DND-41 (cell line): ENCODE measurements around the gene CCL13.

ENCODE experiments used
- ATAC-seq: fragments of 200-7000 bp; cut with Tn5 transposase; 3 replicates; pipeline ENCODE4 v1.9.1; 2021; ENCODE audit warnings: low read depth; ENCODE audit not compliant: insufficient read depth
- DNase-seq: peaks from one replicate; pipeline ENCODE4 v3.0.0-alpha.2; 2020
- H2AFZ ChIP-seq: 2 replicates; pipeline ENCODE4 v1.6.0; 2012; ENCODE audit warnings: low read depth, low read length
- H3K27ac ChIP-seq: 2 replicates; pipeline ENCODE4 v1.5.1; 2012; ENCODE audit warnings: low read length, inconsistent platforms
- H3K27me3 ChIP-seq: fragments of 200-600 bp; sonication (generic); 2 replicates; pipeline ENCODE4 v1.6.0; 2012; ENCODE audit warnings: low read length, mild to moderate bottlenecking, inconsistent platforms; ENCODE audit not compliant: insufficient read depth, poor library complexity
- H3K36me3 ChIP-seq: 2 replicates; pipeline ENCODE4 v1.5.1; 2012; ENCODE audit warnings: low read length, inconsistent platforms; ENCODE audit not compliant: insufficient read depth
- H3K4me1 ChIP-seq: 2 replicates; pipeline ENCODE4 v1.5.1; 2012; ENCODE audit warnings: mild to moderate bottlenecking, low read length; ENCODE audit not compliant: insufficient read depth
- H3K4me2 ChIP-seq: 2 replicates; pipeline ENCODE4 v1.6.0; 2012; ENCODE audit warnings: mild to moderate bottlenecking, moderate library complexity, low read length, inconsistent platforms; ENCODE audit not compliant: insufficient read depth
- H3K4me3 ChIP-seq, 2 experiments: fragments of 200-600 bp in 1 of 2; shearing (Covaris generic) in 1 of 2; 2 replicates each; pipeline ENCODE4 v1.5.1; 2012 to 2016; ENCODE audit warnings: inconsistent platforms in 2 of 2, low read length in 2 of 2, mild to moderate bottlenecking in 2 of 2, low read depth in 1 of 2, moderate library complexity in 1 of 2
- H3K79me2 ChIP-seq: 2 replicates; pipeline ENCODE4 v1.6.0; 2012; ENCODE audit warnings: low read length, inconsistent platforms; ENCODE audit not compliant: insufficient read depth
- H3K9ac ChIP-seq: 2 replicates; pipeline ENCODE4 v1.6.0; 2012; ENCODE audit warnings: low read depth, mild to moderate bottlenecking, inconsistent platforms, low read length, moderate library complexity
- H3K9me3 ChIP-seq: 2 replicates; pipeline ENCODE4 v1.5.1; 2012; ENCODE audit warnings: low read length, moderate library complexity, mild to moderate bottlenecking, inconsistent platforms; ENCODE audit not compliant: insufficient read depth, severe bottlenecking
- H4K20me1 ChIP-seq: 2 replicates; pipeline ENCODE4 v1.6.0; 2012; ENCODE audit warnings: low read length; ENCODE audit not compliant: insufficient read depth
- CTCF ChIP-seq: IDR thresholded peaks from 2 replicates; pipeline ENCODE4 v1.5.1; 2012; ENCODE audit warnings: borderline replicate concordance, low read length, moderate library complexity, mild to moderate bottlenecking; ENCODE audit not compliant: poor library complexity, severe bottlenecking; ENCODE audit errors: extremely low read depth
- EZH2 ChIP-seq: IDR thresholded peaks from 3 replicates; pipeline ENCODE4 v1.6.1; 2012; ENCODE audit warnings: borderline replicate concordance, low read depth, mild to moderate bottlenecking, moderate library complexity, low read length, inconsistent platforms; ENCODE audit not compliant: severe bottlenecking

CCL13 gene

GRCh38 chr17:34312080-34312479 is 44.2 kb upstream of the CCL13 start:
- Histone ChIP-seq H2AFZ (no peak overlapping the region), H3K9ac (no peak overlapping the region), H3K79me2 (no peaks in the 10 kb centered on the region), H3K4me3 (no peak overlapping the region), H3K27ac (no peak overlapping the region), H3K4me2 (no peak overlapping the region), H3K4me1 (no peaks in the 10 kb centered on the region), H4K20me1 (no peaks in the 10 kb centered on the region), H3K36me3 (no peaks in the 10 kb centered on the region), H3K27me3 (peaks cover 13% of the 10 kb centered on the region), H3K9me3 (no peaks in the 10 kb centered on the region)
- ATAC-seq (no peak), DNase-seq (no peak)
- no peak for TF ChIP-seq EZH2
- TF ChIP-seq CTCF: no peak

GRCh38 chr17:34313164-34313563 is 43.1 kb upstream of the CCL13 start:
- Histone ChIP-seq H3K9ac (no peak overlapping the region), H3K79me2 (no peaks in the 10 kb centered on the region), H3K4me1 (no peaks in the 10 kb centered on the region), H3K4me2 (no peak overlapping the region), H4K20me1 (no peaks in the 10 kb centered on the region), H2AFZ (no peak overlapping the region), H3K27me3 (peaks cover 13% of the 10 kb centered on the region), H3K36me3 (no peaks in the 10 kb centered on the region), H3K9me3 (no peaks in the 10 kb centered on the region), H3K27ac (no peak overlapping the region), H3K4me3 (no peak overlapping the region)
- TF ChIP-seq EZH2 (no peak), CTCF (no peak)
- ATAC-seq: no peak
- no peak for DNase-seq

GRCh38 chr17:34314279-34314678 is 42.0 kb upstream of the CCL13 start:
- H3K79me2 ChIP-seq: no peaks in the 10 kb centered on the region
- no peak for ATAC-seq

More at GRCh38 chr17:34314279-34314678, 42.0 kb upstream of the CCL13 start:
- Histone ChIP-seq H3K9me3 (no peaks in the 10 kb centered on the region), H3K9ac (no peak overlapping the region), H2AFZ (no peak overlapping the region), H3K4me3 (no peak overlapping the region), H3K4me2 (no peak overlapping the region), H3K36me3 (no peaks in the 10 kb centered on the region), H4K20me1 (no peaks in the 10 kb centered on the region), H3K27me3 (peaks cover 13% of the 10 kb centered on the region), H3K27ac (no peak overlapping the region), H3K4me1 (no peaks in the 10 kb centered on the region)
- DNase-seq: no peak
- TF ChIP-seq CTCF (no peak), EZH2 (no peak)
